GM03348 (cell line): ENCODE results near the gene ADCK1.
"Not testable (repeated sequence)": the region's sequence is repeated elsewhere in the genome, so short reads cannot be mapped to it uniquely, and the experiment has no call there.

Source experiments
- DNase-seq: peaks from one replicate; pipeline ENCODE4 v3.0.0; 2012; ENCODE audit warnings: low spot score

Gene ADCK1

DNA sequence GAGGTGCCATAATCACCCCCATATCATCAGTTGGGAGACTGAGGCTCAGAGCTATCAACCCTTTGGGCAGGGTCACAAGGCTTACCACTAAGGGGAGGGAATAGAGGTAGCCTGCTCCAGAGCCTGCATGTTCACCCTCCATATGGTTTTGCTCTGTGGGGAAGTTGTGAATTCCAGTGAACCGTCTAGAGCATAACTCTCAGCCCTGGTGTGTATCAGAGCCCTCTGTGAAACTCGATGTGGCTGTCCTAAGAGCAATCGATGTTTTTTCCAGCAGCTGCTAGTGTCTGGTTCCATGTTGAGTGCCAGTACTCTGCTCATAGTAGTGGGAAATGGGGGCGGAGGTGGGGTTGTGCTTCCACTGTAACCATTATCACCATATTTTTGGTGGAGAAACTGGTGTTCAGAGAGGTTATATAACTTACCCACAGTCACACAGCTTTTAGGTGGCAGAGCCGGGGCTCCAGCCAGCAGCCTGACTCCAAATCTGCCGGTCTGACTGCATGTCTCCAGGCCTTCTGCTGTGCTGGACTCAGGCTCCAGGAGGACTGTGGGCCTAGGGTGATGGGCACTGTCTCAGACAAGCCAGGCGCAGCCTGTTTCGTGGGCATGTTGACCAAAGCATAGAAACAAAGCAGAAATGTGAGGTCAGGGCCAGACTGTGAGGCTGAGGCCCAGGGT is 104.2 kb downstream of the ADCK1 start:
- DNase-seq = no peak

DNA sequence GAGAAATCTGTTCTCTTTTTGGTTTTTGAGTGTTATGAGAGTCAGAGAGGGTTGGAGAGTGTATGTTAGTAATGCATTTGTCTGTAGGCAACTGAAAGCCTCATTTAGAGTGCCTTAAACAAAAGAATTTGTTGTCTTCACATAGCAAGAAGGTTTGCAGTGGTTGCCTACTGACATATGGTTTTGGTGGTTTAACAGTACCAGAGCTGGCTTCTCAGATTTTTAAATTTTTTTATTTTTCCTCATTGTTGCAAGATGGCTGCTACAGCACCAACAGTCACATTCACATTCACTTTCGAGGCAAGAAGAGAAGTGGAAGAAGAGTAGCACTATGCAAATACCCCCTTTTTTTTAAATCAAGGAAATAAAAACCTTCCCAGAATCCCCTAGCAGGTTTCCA is 106.5 kb downstream of the ADCK1 start:
- DNase-seq = no peak

DNA sequence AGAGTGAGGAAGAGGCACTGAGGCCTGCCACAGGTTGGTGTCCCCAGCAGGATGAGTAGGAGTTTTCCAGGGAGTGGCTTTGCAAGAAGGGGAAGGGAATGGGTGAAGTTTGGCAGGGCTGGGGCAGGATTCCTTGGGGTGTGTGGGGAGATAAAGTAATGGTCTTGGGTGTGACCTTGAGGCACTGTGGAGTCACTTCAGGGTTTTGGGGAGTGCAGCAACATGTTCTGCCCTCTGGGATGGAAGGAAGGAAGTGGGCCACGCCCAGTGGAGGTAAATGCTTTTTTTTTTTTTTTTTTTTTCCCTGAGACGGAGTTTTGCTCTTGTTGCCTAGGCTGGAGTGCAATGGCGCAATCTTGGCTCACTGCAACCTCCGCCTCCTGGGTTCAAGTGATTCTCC is 108.9 kb downstream of the ADCK1 start:
- DNase-seq = no peak

GRCh38 chr14:77909911-77910310 is 110.0 kb downstream of the ADCK1 start:
- DNase-seq = no peak

DNA sequence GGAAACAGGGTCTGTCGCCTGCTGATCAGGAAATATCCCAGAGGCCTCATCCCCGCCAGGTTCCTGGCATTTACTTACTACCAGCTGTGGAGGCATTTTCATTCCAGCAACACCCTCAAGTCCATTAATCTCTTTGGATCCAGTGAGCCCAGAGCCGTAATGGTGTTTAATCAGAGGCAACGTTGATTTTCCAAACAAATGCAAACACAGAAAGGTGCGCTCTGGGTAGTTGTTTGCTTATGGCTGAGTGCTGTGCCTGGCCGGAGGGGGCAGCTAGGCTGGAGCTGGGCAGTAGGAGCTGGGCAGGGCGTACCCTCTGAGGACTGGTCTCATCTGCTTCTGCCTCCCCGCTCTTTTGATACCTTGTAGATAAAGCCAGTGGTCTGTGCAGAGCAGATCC is 110.6 kb downstream of the ADCK1 start:
- DNase-seq = no peak

DNA sequence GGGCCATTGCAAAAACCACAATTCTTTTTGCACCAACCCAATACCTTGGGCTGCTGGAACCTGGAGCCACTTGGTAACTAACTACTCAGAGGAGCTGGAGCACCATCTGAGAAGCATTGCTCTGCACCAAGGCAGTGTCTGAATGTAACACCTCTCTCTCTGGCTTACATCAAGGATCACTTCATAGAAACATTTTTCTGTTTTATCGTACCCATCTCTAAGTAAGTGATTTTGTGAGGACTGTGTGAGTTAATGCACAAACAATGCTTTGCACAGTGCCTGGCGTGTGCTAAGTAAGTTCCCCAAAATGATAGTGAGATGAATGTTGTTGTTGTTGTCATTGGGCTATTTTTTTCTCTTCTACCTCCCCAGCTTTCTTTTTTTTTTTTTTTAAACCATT is 111.4 kb downstream of the ADCK1 start:
- DNase-seq = no peak

DNA sequence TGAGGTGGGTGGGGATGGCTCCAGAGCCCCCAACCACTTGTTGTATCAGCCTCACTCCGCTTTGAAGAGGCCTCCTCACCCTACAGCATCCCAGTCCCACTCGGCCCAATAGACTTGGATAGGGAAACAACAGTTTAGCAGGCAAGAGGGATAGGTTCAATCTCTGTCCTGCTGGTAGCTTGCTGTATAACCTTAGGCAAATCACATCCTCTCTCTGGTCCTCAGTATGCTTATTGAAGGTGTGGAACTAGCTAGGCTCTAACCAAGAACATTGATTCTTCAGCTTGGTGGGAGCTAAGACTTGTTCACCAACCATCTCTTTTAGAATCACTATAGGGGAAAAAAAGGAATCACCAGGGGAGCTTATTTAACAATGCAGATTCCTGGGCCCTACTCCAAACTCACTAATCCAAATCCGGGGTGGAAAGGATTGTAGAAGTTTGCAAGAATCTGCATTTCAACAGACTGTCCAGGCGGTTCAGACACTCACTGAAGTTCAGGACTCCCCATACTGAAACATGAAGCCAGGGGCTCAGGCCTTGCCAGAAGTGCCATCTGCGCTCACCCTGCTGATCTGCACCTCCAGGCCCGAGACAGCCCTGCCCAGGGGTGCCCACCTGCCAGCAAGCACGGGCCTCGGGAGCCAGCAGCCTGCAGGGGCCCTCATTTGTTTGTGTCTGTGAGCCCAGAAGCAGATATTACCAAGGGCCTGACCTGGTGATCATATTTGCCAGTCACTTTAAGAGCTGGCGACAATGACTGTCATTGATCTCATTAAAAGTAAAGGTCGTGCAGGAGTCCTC is 113.0 kb downstream of the ADCK1 start:
- DNase-seq = no peak

DNA sequence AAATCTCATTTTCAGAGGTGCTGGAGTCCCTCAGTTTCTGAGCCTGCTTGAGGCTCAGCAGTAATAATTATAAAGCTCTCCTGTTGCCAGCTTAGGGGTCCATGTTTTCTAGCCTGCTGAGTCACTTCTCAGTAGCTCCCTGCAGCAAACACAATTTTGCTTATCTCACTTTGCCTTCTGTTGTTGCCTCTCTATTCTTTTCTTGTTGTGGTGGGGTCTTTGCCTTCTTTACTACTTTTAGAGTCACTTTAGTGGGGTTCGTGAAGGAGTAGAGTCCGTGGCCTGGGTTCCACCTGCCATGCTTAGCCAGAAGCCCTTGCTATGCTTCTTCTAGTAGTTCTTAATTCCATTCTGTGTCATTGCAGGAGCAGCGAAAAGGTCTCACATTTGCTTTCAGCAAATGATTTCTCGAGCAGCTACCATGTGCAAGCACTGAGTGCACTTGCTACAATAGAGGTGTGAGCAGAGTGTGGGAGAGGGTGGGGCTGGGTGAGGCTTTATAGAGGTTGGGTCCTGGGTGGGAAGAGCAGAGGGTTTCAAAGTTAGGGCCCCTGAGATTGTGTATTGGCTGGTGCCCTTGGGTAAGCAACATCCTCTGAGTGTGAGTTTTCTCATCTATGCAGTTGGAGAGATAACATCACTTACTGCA is 114.3 kb downstream of the ADCK1 start:
- DNase-seq = no peak

- DNase-seq = not testable (repeated sequence)
Measured at GRCh38 chr14:77915390-77915789, 115.5 kb downstream of the ADCK1 start.

GRCh38 chr14:77917491-77918201 is 117.7 kb downstream of the ADCK1 start:
- no peak for DNase-seq

GRCh38 chr14:77918448-77918847 is 118.5 kb downstream of the ADCK1 start:
- DNase-seq = no peak

- DNase-seq = no peak
Measured at GRCh38 chr14:77920312-77920711, 120.4 kb downstream of the ADCK1 start.

- DNase-seq = no peak
Measured at GRCh38 chr14:77921818-77922217, 121.9 kb downstream of the ADCK1 start.

- DNase-seq = no peak
Measured at GRCh38 chr14:77923131-77923936, 123.4 kb downstream of the ADCK1 start.

- DNase-seq = no peak
Measured at GRCh38 chr14:77924141-77924948, 124.4 kb downstream of the ADCK1 start.

- DNase-seq = no peak
Measured at GRCh38 chr14:77926942-77927341, 127.0 kb downstream of the ADCK1 start.

- no peak for DNase-seq
Measured at GRCh38 chr14:77931441-77931840, 131.5 kb downstream of the ADCK1 start.

- no peak for DNase-seq
Measured at GRCh38 chr14:77936138-77936639, 136.3 kb downstream of the ADCK1 start.

GRCh38 chr14:77947372-77947771 is 147.5 kb downstream of the ADCK1 start:
- no peak for DNase-seq

DNA sequence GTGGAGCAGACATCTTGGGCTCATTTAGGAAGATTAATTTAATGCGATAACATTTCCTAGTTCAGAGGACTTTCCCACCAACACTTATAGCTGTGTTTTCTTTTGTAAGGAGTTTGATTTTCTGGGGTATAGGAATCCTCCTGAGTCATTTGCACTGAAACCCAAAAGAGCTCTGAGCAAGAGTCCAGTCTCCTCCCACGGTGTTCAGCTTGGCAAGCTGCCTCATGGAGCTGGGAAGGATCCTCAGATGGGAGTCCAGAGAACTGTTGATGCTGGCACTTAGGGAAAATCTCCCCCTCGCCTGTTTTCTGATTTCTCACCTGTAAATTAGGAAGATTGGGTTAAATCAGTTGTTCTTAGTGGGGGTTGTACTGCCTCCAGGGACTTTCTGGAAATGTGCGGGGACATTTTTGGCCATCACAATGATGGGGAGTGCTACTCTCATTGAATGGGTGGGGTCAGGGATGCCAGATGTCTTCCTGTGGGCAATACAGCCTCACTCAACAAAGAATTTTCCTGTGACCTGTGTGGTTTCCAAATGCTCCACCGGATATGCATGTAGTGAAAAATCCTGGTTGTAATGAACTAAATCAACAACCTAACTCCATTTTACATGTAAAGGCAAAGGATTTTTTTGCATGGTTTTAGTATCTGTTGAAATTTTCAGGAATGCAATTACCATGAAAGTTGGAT is 150.6 kb downstream of the ADCK1 start:
- DNase-seq = peak; percentile 59
